SK-N-SH (cell line): ENCODE results near the gene FBXL7. TPM values are rescaled to one million over a fixed set of nuclear protein-coding genes. Genes with fewer than 3 reads are reported as not detected.

Experiments
- CTCF ChIA-PET: fragments of 300-600, 350-600 bp; formaldehyde crosslinking; extraction: SDS; loops from one replicate; lab custom pipeline; 2021; lab: Yijun Ruan, JAX
- POLR2A ChIA-PET: fragments of 350-600 bp; sonication (Branson Sonifier 250); formaldehyde crosslinking; extraction: SDS; loops from one replicate; lab custom pipeline; 2020; ENCODE audit warnings: antibody characterized with exemption, inconsistent platforms; lab: Yijun Ruan, JAX
- DNase-seq: peaks from one replicate; pipeline ENCODE4 v3.0.0; 2012
- H2AFZ ChIP-seq: fragments of 200-600 bp; sonication (generic); 2 replicates; pipeline ENCODE4 v1.8.1; 2016; ENCODE audit warnings: antibody characterized with exemption, mild to moderate bottlenecking, low read depth
- H3F3A ChIP-seq: fragments of 200-600 bp; sonication (generic); replicated peaks from 2 replicates; pipeline ENCODE3; 2016; ENCODE audit warnings: antibody characterized with exemption, mild to moderate bottlenecking; ENCODE audit not compliant: insufficient read depth
- H3K27ac ChIP-seq, 2 experiments: fragments of 200-500 bp in 1 of 2; fragments of 200-600 bp in 1 of 2; sonication (Bioruptor generic) in 1 of 2; sonication (generic), shearing (Covaris generic) in 1 of 2; 2 replicates each; pipeline versions ENCODE4 v1.5.1 to v1.6.1; 2014 to 2016; ENCODE audit warnings: low read depth in 2 of 2, inconsistent platforms in 1 of 2, low read length in 1 of 2, mild to moderate bottlenecking in 1 of 2, mixed read lengths in 1 of 2
- H3K27me3 ChIP-seq: fragments of 200-600 bp; sonication (generic), shearing (Covaris generic); 2 replicates; pipeline ENCODE4 v1.6.1; 2016; ENCODE audit warnings: mixed run types; ENCODE audit not compliant: insufficient read depth
- H3K36me3 ChIP-seq, 2 experiments: fragments of 200-500 bp in 1 of 2; fragments of 200-600 bp in 1 of 2; sonication (Bioruptor generic) in 1 of 2; sonication (generic) in 1 of 2; replicated peaks in 1 of 2; 2 replicates each; pipeline versions ENCODE3 to v1.5.1; 2014 to 2016; ENCODE audit warnings: low read length in 1 of 2, mild to moderate bottlenecking in 1 of 2; ENCODE audit not compliant: insufficient read depth in 2 of 2, control insufficient read depth in 1 of 2
- H3K4me1 ChIP-seq, 2 experiments: fragments of 200-500 bp in 1 of 2; fragments of 200-600 bp in 1 of 2; sonication (Bioruptor generic) in 1 of 2; sonication (generic), shearing (Covaris generic) in 1 of 2; 2 replicates each; pipeline versions ENCODE4 v1.5.1 to v1.6.1; 2014 to 2016; ENCODE audit warnings: low read depth in 1 of 2, low read length in 1 of 2, mixed run types in 1 of 2; ENCODE audit not compliant: insufficient read depth in 2 of 2, control insufficient read depth in 1 of 2
- H3K4me2 ChIP-seq: fragments of 200-600 bp; sonication (generic), shearing (Covaris generic); 2 replicates; pipeline ENCODE4 v1.6.1; 2017; ENCODE audit warnings: mixed run types
- H3K4me3 ChIP-seq, 2 experiments: fragments of 200-500 bp in 1 of 2; fragments of 200-600 bp in 1 of 2; sonication (Bioruptor generic) in 1 of 2; sonication (generic), shearing (Covaris generic) in 1 of 2; 2 replicates each; pipeline versions ENCODE4 v1.5.1 to v1.8.1; 2014 to 2016; ENCODE audit warnings: low read depth in 2 of 2, inconsistent platforms in 1 of 2, low read length in 1 of 2, mild to moderate bottlenecking in 1 of 2, mixed read lengths in 1 of 2, moderate library complexity in 1 of 2
- H3K79me2 ChIP-seq: fragments of 200-600 bp; sonication (generic); 2 replicates; pipeline ENCODE4 v1.8.1; 2017; ENCODE audit warnings: mild to moderate bottlenecking; ENCODE audit not compliant: insufficient read depth
- H3K9ac ChIP-seq: fragments of 200-600 bp; sonication (generic); 2 replicates; pipeline ENCODE4 v1.6.1; 2017; ENCODE audit warnings: mixed run types
- H3K9me2 ChIP-seq: fragments of 200-600 bp; sonication (generic); 2 replicates; pipeline ENCODE4 v1.6.1; 2017; ENCODE audit warnings: mixed run types
- H3K9me3 ChIP-seq: fragments of 200-600 bp; sonication (generic); 2 replicates; pipeline ENCODE4 v1.6.1; 2017; ENCODE audit warnings: mixed run types, mild to moderate bottlenecking, moderate library complexity
- H4K20me1 ChIP-seq: fragments of 200-600 bp; sonication (generic); 2 replicates; pipeline ENCODE4 v1.6.1; 2017; ENCODE audit warnings: mild to moderate bottlenecking, mixed run types; ENCODE audit not compliant: insufficient read depth
- CTCF ChIP-seq: fragments of 200-600 bp; sonication (generic); IDR thresholded peaks from 2 replicates; pipeline ENCODE4 v1.6.1; 2017; ENCODE audit warnings: antibody characterized with exemption, mild to moderate bottlenecking, moderate library complexity
- EZH2phosphoT487 ChIP-seq: fragments of 200-600 bp; sonication (generic); IDR thresholded peaks from 2 replicates; pipeline ENCODE4 v1.6.1; 2017; ENCODE audit warnings: low read depth, mixed run types, mild to moderate bottlenecking, antibody characterized with exemption, moderate library complexity, borderline replicate concordance
- GATA2 ChIP-seq: sonication (generic); formaldehyde crosslinking; IDR thresholded peaks from 2 replicates; pipeline ENCODE4 v1.5.0; 2020; ENCODE audit warnings: mild to moderate bottlenecking, missing genetic modification reagents
- NFIC ChIP-seq: IDR thresholded peaks from 2 replicates; pipeline ENCODE4 v1.4.0; 2012; ENCODE audit warnings: borderline replicate concordance
- PBX3 ChIP-seq: IDR thresholded peaks from 2 replicates; pipeline ENCODE4; 2012
- RCOR1 ChIP-seq: fragments of 150-350 bp; IDR thresholded peaks from 2 replicates; pipeline ENCODE4 v1.6.1; 2017; ENCODE audit warnings: antibody characterized with exemption, low read length
- SIN3A ChIP-seq: IDR thresholded peaks from 2 replicates; pipeline ENCODE4 v1.6.1; 2012; ENCODE audit warnings: low read depth, mild to moderate bottlenecking, low read length, moderate library complexity, borderline replicate concordance
- SMC3 ChIP-seq: IDR thresholded peaks from 2 replicates; pipeline ENCODE4 v1.6.1; 2012; ENCODE audit warnings: low read depth, low read length, improper control_type of control experiment
- TAF1 ChIP-seq: IDR thresholded peaks from 2 replicates; pipeline ENCODE4 v1.6.1; 2012; ENCODE audit warnings: low read depth, mild to moderate bottlenecking, low read length, moderate library complexity, borderline replicate concordance
- YY1 ChIP-seq: IDR thresholded peaks from 2 replicates; pipeline ENCODE4 v1.4.0; 2012; ENCODE audit warnings: low read depth, mild to moderate bottlenecking
- WGBS: methylation state at CpG from one replicate; pipeline ENCODE4 v1.1.6; 2017; ENCODE audit warnings: low lambda C conversion rate; 5-methylcytosine and 5-hydroxymethylcytosine counted together
- polyA plus RNA-seq, 3 experiments: library from polyadenylated mRNA; depleted of rRNA; stranded (reverse); fragments of >200 nt; gene quantifications; 2 replicates each; pipeline ENCODE4 v1.2.3, GENCODE V29; 2012

FBXL7 gene
- polyA plus RNA-seq, 1 of the 3 experiments (the other 2 are of a cell fraction): 7.0 TPM

- TF ChIP-seq RCOR1: no peak
Measured at GRCh38 chr5:15929611-15930263, 429.8 kb downstream of the FBXL7 start (continued).

GRCh38 chr5:15932066-15932465 lies 432.1 kb downstream of the FBXL7 start:
- ChIA-PET CTCF (interaction anchor here (0.6 kb wide), 1 partner anchor 442 kb away, joined by 3 read pairs; no protein-coding TSS in a partner anchor), POLR2A (no interaction called here)
- Histone ChIP-seq H3K4me1 (peaks cover 4 to 13% of the 10 kb centered on the region in 2 experiments; a peak in 1 of 4 replicates), H3K9ac (no peak overlapping the region), H3K79me2 (no peaks in the 10 kb centered on the region), H3F3A (no peaks in the 10 kb centered on the region), H2AFZ (no peak overlapping the region), H3K9me3 (no peaks in the 10 kb centered on the region), H3K4me2 (no peak overlapping the region), H3K27ac (no peak overlapping the region), H3K4me3 (no peak overlapping the region), H4K20me1 (no peaks in the 10 kb centered on the region; the same call in 1 of the 2 replicates), H3K36me3 (peaks cover 0 to 9% of the 10 kb centered on the region in 2 experiments), H3K27me3 (no peaks in the 10 kb centered on the region), H3K9me2 (no peaks in the 10 kb centered on the region)
- no peak for DNase-seq
- TF ChIP-seq EZH2phosphoT487 (no peak), TAF1 (no peak), YY1 (no peak), PBX3 (no peak), SMC3 (no peak), CTCF (no peak)
- 92% methylated on average over 5 of the region's 5 CpGs for whole genome bisulfite sequencing

GRCh38 chr5:15933259-15934207 lies 433.6 kb downstream of the FBXL7 start:
- WGBS: 92% methylated on average over 13 of the region's 13 CpGs
- Histone ChIP-seq H3K9ac (no peak overlapping the region), H3K4me2 (no peak overlapping the region), H2AFZ (no peak overlapping the region), H3K9me3 (no peaks in the 10 kb centered on the region), H3F3A (no peaks in the 10 kb centered on the region), H3K4me1 (peaks cover 4 to 22% of the 10 kb centered on the region in 2 experiments; a peak in 1 of 4 replicates), H3K4me3 (no peak overlapping the region), H3K79me2 (no peaks in the 10 kb centered on the region), H3K9me2 (no peaks in the 10 kb centered on the region), H4K20me1 (no peaks in the 10 kb centered on the region; the same call in 1 of the 2 replicates), H3K27ac (no peak overlapping the region), H3K27me3 (no peaks in the 10 kb centered on the region), H3K36me3 (peaks cover 0 to 11% of the 10 kb centered on the region in 2 experiments)
- DNase-seq: no peak
- no peak for TF ChIP-seq YY1
- no peak for TF ChIP-seq SIN3A
- TF ChIP-seq NFIC: no peak
- TF ChIP-seq GATA2 (CRISPR knock-in tag): no peak
- ChIA-PET CTCF (no interaction called here), POLR2A (no interaction called here)
